Measurements from ENCODE around the gene MUCL3. TPM values are rescaled to one million over a fixed set of nuclear protein-coding genes. Genes with fewer than 3 reads are reported as not detected.
"Not testable (repeated sequence)": the region's sequence is repeated elsewhere in the genome, so short reads cannot be mapped to it uniquely, and the experiment has no call there.

Gene MUCL3
- polyA plus RNA-seq, 3 donors: not detected

DNA sequence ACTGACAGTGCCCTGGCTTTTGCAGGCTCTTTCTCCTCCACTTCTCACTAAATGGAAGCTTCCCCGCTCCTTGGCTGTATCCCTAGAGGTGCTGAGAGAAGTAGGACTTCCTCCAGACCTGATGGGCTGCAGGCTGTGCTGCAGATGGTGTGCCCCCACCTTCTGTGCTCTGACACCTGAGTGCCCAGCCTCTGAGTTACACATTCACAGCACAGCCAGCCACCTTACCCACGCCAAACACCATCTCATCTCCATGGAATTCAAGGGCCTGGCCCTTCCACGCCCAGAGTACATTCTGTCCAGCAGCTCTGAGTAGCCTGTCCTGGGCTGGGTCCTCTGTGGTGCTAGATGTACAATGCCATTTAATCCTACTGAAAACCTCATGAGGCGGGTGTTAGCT, 14.1 kb upstream of the MUCL3 start:
- peaks cover 4 to 10% (median 7%) of the 10 kb centered on the region in 7 donors for H3K9me3 Mint-ChIP-seq
- Histone ChIP-seq H3K4me1 (ENCODE audit: control insufficient read depth in 1 of 2, insufficient read depth in 2 of 2, low read length in 2 of 2) (no peaks in the 10 kb centered on the region), H3K4me3 (replicated peaks in 1 of 3; ENCODE audit: low read depth in 2 of 3, low read length in 3 of 3) (no peak overlapping the region), H3K36me3 (replicated peaks in 1 of 2; ENCODE audit: control insufficient read depth in 1 of 2, insufficient read depth in 2 of 2, low read length in 2 of 2) (peaks cover 41 to 52% of the 10 kb centered on the region in 2 donors), H3K79me2 (ENCODE audit: insufficient read depth, low read length) (no peaks in the 10 kb centered on the region), H3K4me2 (replicated peaks; ENCODE audit: extremely low read depth, low read length, poor library complexity, severe bottlenecking) (no peak overlapping the region), H4K20me1 (ENCODE audit: insufficient read depth, low read length) (no peaks in the 10 kb centered on the region), H3K9me3 (replicated peaks in 1 of 2; ENCODE audit: control insufficient read depth in 1 of 2, insufficient read depth in 1 of 2, low read length in 2 of 2) (peaks cover 0 to 4% of the 10 kb centered on the region in 2 donors), H3K9ac (ENCODE audit: insufficient read depth, low read length, poor library complexity, severe bottlenecking) (no peak overlapping the region), H3K27ac (ENCODE audit: low read depth in 1 of 2, low read length in 2 of 2) (no peak overlapping the region), H2AFZ (ENCODE audit: insufficient read depth, low read depth, low read length, poor library complexity, severe bottlenecking) (no peak overlapping the region), H3K27me3 (ENCODE audit: control insufficient read depth in 2 of 2, insufficient read depth in 2 of 2, low read length in 2 of 2) (no peaks in the 10 kb centered on the region)
- 100% methylated on average over 2 of the region's 4 CpGs for WGBS (ENCODE audit: insufficient coverage)
- H3K36me3 Mint-ChIP-seq: peaks cover 41 to 50% of the 10 kb centered on the region in 2 donors
- TF ChIP-seq, protein P1, sequence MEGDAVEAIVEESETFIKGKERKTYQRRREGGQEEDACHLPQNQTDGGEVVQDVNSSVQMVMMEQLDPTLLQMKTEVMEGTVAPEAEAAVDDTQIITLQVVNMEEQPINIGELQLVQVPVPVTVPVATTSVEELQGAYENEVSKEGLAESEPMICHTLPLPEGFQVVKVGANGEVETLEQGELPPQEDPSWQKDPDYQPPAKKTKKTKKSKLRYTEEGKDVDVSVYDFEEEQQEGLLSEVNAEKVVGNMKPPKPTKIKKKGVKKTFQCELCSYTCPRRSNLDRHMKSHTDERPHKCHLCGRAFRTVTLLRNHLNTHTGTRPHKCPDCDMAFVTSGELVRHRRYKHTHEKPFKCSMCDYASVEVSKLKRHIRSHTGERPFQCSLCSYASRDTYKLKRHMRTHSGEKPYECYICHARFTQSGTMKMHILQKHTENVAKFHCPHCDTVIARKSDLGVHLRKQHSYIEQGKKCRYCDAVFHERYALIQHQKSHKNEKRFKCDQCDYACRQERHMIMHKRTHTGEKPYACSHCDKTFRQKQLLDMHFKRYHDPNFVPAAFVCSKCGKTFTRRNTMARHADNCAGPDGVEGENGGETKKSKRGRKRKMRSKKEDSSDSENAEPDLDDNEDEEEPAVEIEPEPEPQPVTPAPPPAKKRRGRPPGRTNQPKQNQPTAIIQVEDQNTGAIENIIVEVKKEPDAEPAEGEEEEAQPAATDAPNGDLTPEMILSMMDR (IDR thresholded peaks at IDR 0.05): no peak
- intact Hi-C loops (cut with micrococcal nuclease): no loop called here
- no peak overlapping the region for H3K4me3 Mint-ChIP-seq
- peaks cover 0 to 5% (median 2%) of the 10 kb centered on the region in 3 donors for H3K27me3 Mint-ChIP-seq (ENCODE audit: low read depth in 3 of 3)
- H3K4me1 Mint-ChIP-seq: no peaks in the 10 kb centered on the region
- no peak overlapping the region for H3K27ac Mint-ChIP-seq
- DNase-seq: no peak

DNA sequence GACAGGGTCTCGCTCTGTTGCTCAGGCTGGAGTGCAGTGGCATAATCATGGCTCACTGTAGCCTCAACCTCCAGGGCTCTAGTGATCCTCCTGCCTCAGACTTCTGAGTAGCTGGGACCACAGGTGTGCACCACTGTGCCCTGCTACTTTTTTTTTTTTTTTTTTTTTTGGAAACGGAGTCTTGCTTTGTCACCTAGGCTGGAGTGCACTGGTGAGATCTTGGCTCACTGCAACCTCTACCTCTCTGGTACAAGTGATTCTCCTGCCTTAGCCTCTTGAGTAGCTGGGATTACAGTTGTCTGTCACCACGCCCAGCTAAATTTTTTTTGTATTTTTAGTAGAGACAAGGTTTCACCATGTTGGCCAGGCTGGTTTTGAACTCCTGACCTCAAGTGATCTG, 13.7 kb upstream of the MUCL3 start:
- DNase-seq; H3K4me2 ChIP-seq (replicated peaks; ENCODE audit: extremely low read depth, low read length, poor library complexity, severe bottlenecking); H3K4me1 Mint-ChIP-seq; intact Hi-C loops (cut with micrococcal nuclease); H3K79me2 ChIP-seq (ENCODE audit: insufficient read depth, low read length); H3K27me3 Mint-ChIP-seq (ENCODE audit: low read depth in 3 of 3); H3K4me3 ChIP-seq (replicated peaks in 1 of 3; ENCODE audit: low read depth in 2 of 3, low read length in 3 of 3); H3K4me3 Mint-ChIP-seq; H3K9ac ChIP-seq (ENCODE audit: insufficient read depth, low read length, poor library complexity, severe bottlenecking); H3K27ac Mint-ChIP-seq; H4K20me1 ChIP-seq (ENCODE audit: insufficient read depth, low read length); H2AFZ ChIP-seq (ENCODE audit: insufficient read depth, low read depth, low read length, poor library complexity, severe bottlenecking); H3K27me3 ChIP-seq (ENCODE audit: control insufficient read depth in 2 of 2, insufficient read depth in 2 of 2, low read length in 2 of 2); H3K4me1 ChIP-seq (ENCODE audit: control insufficient read depth in 1 of 2, insufficient read depth in 2 of 2, low read length in 2 of 2); H3K9me3 ChIP-seq (replicated peaks in 1 of 2; ENCODE audit: control insufficient read depth in 1 of 2, insufficient read depth in 1 of 2, low read length in 2 of 2); H3K27ac ChIP-seq (ENCODE audit: low read depth in 1 of 2, low read length in 2 of 2): not testable (repeated sequence)
- H3K36me3 ChIP-seq (replicated peaks in 1 of 2; ENCODE audit: control insufficient read depth in 1 of 2, insufficient read depth in 2 of 2, low read length in 2 of 2): peaks cover 38 to 48% of the 10 kb centered on the region in 2 donors
- Mint-ChIP-seq H3K9me3 (peaks cover 4 to 10% (median 7%) of the 10 kb centered on the region in 7 donors), H3K36me3 (peaks cover 37 to 46% of the 10 kb centered on the region in 2 donors)
- 94% methylated on average over 2 of the region's 3 CpGs for WGBS (ENCODE audit: insufficient coverage)
